Smooth muscle cell (in vitro differentiated cells): Measurements from ENCODE around the gene BAHCC1. TPM values are rescaled to one million over a fixed set of nuclear protein-coding genes. Genes with fewer than 3 reads are reported as not detected.
A peak's percentile ranks its signal among the peaks of the same experiment; 100 is the strongest.

ENCODE experiments used
- DNase-seq: peaks from one replicate; lab custom pipeline; 2025; ENCODE audit not compliant: unreplicated experiment; lab: John Stamatoyannopoulos, UW
- H2AFZ ChIP-seq: fragments of 200-600 bp; sonication (generic); 2 replicates; pipeline ENCODE4 v1.6.0; 2016; ENCODE audit warnings: antibody characterized with exemption, low read depth, mild to moderate bottlenecking
- H3F3A ChIP-seq: fragments of 200-600 bp; sonication (generic); 2 replicates; pipeline ENCODE4 v1.6.0; 2017; ENCODE audit warnings: antibody characterized with exemption, low read depth
- H3K27ac ChIP-seq: fragments of 200-600 bp; sonication (generic); 2 replicates; pipeline ENCODE4 v1.5.1; 2016; ENCODE audit warnings: low read depth, mild to moderate bottlenecking
- H3K27me3 ChIP-seq: fragments of 200-600 bp; sonication (generic); 2 replicates; pipeline ENCODE4 v1.6.1; 2016; ENCODE audit warnings: low read depth, mild to moderate bottlenecking
- H3K36me3 ChIP-seq: fragments of 200-600 bp; sonication (generic); 2 replicates; pipeline ENCODE4 v1.5.1; 2016; ENCODE audit warnings: low read depth
- H3K4me1 ChIP-seq: fragments of 200-600 bp; sonication (generic); 2 replicates; pipeline ENCODE4 v1.5.1; 2016; ENCODE audit warnings: low read depth
- H3K4me2 ChIP-seq: fragments of 200-600 bp; sonication (generic); 2 replicates; pipeline ENCODE4 v1.6.0; 2016; ENCODE audit warnings: mild to moderate bottlenecking
- H3K4me3 ChIP-seq: fragments of 200-600 bp; sonication (generic); 2 replicates; pipeline ENCODE4 v1.5.1; 2016; ENCODE audit warnings: mild to moderate bottlenecking
- H3K79me2 ChIP-seq: fragments of 200-600 bp; sonication (generic); 2 replicates; pipeline ENCODE4 v1.6.0; 2016; ENCODE audit warnings: low read depth, mild to moderate bottlenecking
- H3K9ac ChIP-seq: fragments of 200-600 bp; sonication (generic); 2 replicates; pipeline ENCODE4 v1.6.0; 2016; ENCODE audit warnings: low read depth
- H3K9me3 ChIP-seq: fragments of 200-600 bp; sonication (generic); replicated peaks from 2 replicates; pipeline ENCODE4 v1.5.1; 2016; ENCODE audit warnings: low read depth
- H4K20me1 ChIP-seq: fragments of 200-600 bp; sonication (generic); 2 replicates; pipeline ENCODE4 v1.6.0; 2016; ENCODE audit warnings: low read depth
- WGBS: methylation state at CpG from one replicate; pipeline ENCODE4 v1.1.7; 2016; ENCODE audit warnings: low lambda C conversion rate; 5-methylcytosine and 5-hydroxymethylcytosine counted together
- polyA plus RNA-seq: library from polyadenylated mRNA; unstranded; fragments of >200 nt; fragmentation: Nextera tagmentation; extraction: Ambion mirVana; gene quantifications from 2 replicates; pipeline ENCODE4 v1.2.1, GENCODE V29; 2016
- total RNA-seq: library from RNA; depleted of rRNA; stranded (reverse); fragments of >200 nt; gene quantifications from 2 replicates; pipeline ENCODE4 v1.2.3, GENCODE V29; 2014
- TF ChIP-seq, protein P1 (sequence below): fragments of 200-600 bp; sonication (generic); IDR thresholded peaks from 2 replicates; pipeline ENCODE4 v1.5.1; 2017; ENCODE audit warnings: borderline replicate concordance, mild to moderate bottlenecking, antibody characterized with exemption; ENCODE audit not compliant: insufficient read depth, poor library complexity, severe bottlenecking

Gene BAHCC1
- total RNA-seq (4.6 and 5.4 TPM in 2 replicates), polyA plus RNA-seq (3.2 and 3.9 TPM in 2 replicates)

DNA sequence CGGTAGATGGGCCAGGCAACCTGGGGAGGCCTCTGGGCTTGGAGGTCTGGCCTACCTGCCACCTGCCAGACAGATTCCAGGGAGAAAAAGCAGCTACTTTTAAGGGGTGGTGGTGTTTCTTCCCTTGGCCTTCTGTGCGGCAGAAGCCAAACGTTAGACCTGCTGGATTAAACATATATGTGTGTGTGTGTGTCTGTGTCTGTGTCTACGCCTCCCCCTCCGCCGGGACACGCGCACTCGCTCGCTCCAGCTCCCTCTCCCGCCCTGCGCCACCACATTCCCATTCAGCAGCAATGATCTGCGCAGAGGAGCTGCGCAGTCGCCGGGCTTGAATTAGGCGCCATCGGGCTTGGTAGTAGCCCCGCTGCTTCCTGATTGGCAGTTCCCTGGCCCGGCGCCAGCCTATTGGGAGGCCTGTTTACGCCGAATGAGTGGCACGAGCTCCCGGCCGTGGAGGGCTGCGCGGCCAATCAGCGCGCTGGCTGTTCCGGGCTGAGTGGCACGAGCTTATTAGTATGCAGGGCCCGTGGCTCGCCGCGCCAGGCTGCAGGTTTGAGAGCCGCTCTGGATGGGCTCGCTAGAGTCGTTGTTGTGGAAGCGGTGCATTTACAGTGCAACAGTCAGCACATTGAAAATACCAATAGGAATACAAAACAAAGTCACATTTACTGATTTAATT lies at the start of gene BAHCC1:
TSS of gene BAHCC1 (plus strand) at position 537 of the 679 bp plus-strand sequence. CDS start 4,283 bp downstream, outside the sequence.
- H3K4me2 ChIP-seq = peak within 1 kb of the TSS; percentile 100
- peaks cover 17% of the 10 kb centered on the region for H3F3A ChIP-seq
- peak; percentile 99 for DNase-seq
- WGBS = under 1% methylated on average over 40 of the region's 40 CpGs
- H3K9me3 ChIP-seq = no peaks in the 10 kb centered on the region
- peak within 1 kb of the TSS; percentile 41 for H2AFZ ChIP-seq
- peaks cover 8% of the 10 kb centered on the region for H4K20me1 ChIP-seq
- H3K9ac ChIP-seq = peak within 1 kb of the TSS; percentile 92
- no peaks in the 10 kb centered on the region for H3K36me3 ChIP-seq
- peak within 1 kb of the TSS; percentile 85 for H3K27ac ChIP-seq
- H3K27me3 ChIP-seq = no peaks in the 10 kb centered on the region
- H3K4me3 ChIP-seq = peak within 1 kb of the TSS; percentile 88
- H3K79me2 ChIP-seq = peaks cover 78% of the 10 kb centered on the region
- H3K4me1 ChIP-seq = peaks cover 37% of the 10 kb centered on the region
- TF ChIP-seq, protein P1, sequence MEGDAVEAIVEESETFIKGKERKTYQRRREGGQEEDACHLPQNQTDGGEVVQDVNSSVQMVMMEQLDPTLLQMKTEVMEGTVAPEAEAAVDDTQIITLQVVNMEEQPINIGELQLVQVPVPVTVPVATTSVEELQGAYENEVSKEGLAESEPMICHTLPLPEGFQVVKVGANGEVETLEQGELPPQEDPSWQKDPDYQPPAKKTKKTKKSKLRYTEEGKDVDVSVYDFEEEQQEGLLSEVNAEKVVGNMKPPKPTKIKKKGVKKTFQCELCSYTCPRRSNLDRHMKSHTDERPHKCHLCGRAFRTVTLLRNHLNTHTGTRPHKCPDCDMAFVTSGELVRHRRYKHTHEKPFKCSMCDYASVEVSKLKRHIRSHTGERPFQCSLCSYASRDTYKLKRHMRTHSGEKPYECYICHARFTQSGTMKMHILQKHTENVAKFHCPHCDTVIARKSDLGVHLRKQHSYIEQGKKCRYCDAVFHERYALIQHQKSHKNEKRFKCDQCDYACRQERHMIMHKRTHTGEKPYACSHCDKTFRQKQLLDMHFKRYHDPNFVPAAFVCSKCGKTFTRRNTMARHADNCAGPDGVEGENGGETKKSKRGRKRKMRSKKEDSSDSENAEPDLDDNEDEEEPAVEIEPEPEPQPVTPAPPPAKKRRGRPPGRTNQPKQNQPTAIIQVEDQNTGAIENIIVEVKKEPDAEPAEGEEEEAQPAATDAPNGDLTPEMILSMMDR = no peak

DNA sequence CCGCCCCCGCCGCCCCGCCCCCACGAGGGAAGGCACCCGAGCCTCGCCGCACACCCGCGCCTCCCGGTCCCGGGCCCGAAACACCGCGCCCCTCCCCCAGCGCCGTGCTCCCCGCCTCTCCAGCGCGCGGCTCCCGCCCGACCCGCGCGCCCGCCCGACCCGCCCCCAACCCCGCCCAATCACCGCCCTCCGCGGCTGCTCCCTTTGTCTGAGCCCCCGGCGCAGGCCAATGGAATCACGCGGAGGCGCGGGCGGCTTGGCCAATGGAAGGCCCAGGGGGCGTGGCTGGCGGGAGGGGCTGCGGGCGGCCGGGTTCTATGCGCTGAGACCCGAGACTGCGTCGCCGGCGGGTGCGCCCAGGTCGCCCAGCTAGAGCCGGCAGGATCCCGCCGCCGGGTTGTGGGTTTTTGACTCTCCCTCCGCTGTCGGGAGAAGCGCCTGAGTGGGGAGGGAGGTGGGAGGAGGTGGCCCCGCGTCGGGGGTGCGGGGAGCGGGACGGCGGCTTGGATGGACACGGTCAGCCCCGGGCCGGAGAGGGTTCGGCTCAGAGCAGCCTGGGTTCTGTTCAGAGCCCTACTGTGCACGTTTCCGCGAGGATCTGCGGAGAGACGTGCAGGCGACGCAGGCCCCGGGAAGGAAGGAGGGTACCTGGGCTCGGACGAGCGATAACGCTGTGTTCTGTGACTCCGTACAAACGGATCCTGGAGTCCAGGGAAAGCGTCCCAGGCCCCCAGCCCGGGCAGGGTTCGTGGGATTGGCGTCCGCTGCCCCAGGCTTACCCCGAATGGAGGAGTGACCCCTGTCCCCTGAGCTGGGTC lies 49.0 kb upstream of the BAHCC1 start:
- H3K4me1 ChIP-seq = peaks cover 24% of the 10 kb centered on the region
- peaks cover 21% of the 10 kb centered on the region for H4K20me1 ChIP-seq
- H2AFZ ChIP-seq = peak overlapping the region; percentile 59
- H3K4me2 ChIP-seq = peak overlapping the region; percentile 99
- peak overlapping the region; percentile 71 for H3K27ac ChIP-seq
- peaks cover 53% of the 10 kb centered on the region for H3K79me2 ChIP-seq
- TF ChIP-seq, protein P1 = no peak
- DNase-seq = peak; percentile 95
- no peaks in the 10 kb centered on the region for H3K36me3 ChIP-seq
- peak overlapping the region; percentile 82 for H3K9ac ChIP-seq
- H3F3A ChIP-seq = no peaks in the 10 kb centered on the region
- no peaks in the 10 kb centered on the region for H3K9me3 ChIP-seq
- 4% methylated on average over 20 of the region's 91 CpGs for WGBS
- H3K4me3 ChIP-seq = peak overlapping the region; percentile 72
- H3K27me3 ChIP-seq = no peaks in the 10 kb centered on the region

DNA sequence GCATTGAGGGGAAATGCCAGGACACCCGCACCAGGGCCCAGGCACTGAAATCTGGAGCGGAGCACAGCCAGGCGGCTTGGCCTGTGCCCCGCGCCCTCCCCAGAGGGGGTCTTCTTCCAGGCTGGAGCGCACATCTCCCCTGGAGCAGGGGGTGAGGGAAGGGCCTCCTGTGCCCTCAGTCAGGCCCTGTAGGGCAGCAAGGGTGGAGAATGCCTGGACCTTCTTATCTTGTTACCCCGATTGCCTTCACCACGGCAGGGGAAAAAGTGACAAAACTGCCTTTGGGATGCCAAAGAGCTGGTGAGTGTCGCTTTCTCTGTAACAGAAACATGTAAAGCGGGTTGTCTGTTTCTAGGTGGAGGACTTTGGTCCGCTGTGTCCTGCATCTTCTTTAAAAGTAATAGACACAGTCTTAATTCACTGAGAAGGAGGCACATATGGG lies 48.3 kb upstream of the BAHCC1 start:
- peaks cover 47% of the 10 kb centered on the region for H3K79me2 ChIP-seq
- no peaks in the 10 kb centered on the region for H3K36me3 ChIP-seq
- H3K4me3 ChIP-seq = peak overlapping the region; percentile 72
- WGBS = 32% methylated on average over 11 of the region's 11 CpGs
- H3K4me2 ChIP-seq = peak overlapping the region; percentile 99
- no peaks in the 10 kb centered on the region for H3K27me3 ChIP-seq
- no peak for DNase-seq
- H4K20me1 ChIP-seq = peaks cover 19% of the 10 kb centered on the region
- H3F3A ChIP-seq = no peaks in the 10 kb centered on the region
- H3K9ac ChIP-seq = peak overlapping the region; percentile 82
- no peaks in the 10 kb centered on the region for H3K9me3 ChIP-seq
- H3K27ac ChIP-seq = peak overlapping the region; percentile 71
- H3K4me1 ChIP-seq = peaks cover 18% of the 10 kb centered on the region
- TF ChIP-seq, protein P1 = no peak
- H2AFZ ChIP-seq = no peak overlapping the region
